OCI-M2 (cell line): ENCODE results near the gene INTS13.
"Not testable (repeated sequence)": the region's sequence is repeated elsewhere in the genome, so short reads cannot be mapped to it uniquely, and the experiment has no call there.

Experiments used
- DNase-seq: peaks from one replicate; lab custom pipeline; 2025; ENCODE audit not compliant: unreplicated experiment; lab: John Stamatoyannopoulos, UW

Gene INTS13

GRCh38 chr12:26937863-26938700 lies at the start of gene INTS13, which contains the start of gene FGFR1OP2:
INTS13 (minus strand) TSS chr12:26937981; CDS start chr12:26936803, 1,178 bp downstream.
FGFR1OP2 (plus strand) TSS chr12:26938470; CDS start chr12:26954159, 15,689 bp downstream.
- peak; percentile 41 for DNase-seq

GRCh38 chr12:26982866-26983265 lies 45.1 kb upstream of the INTS13 start:
- no peak for DNase-seq

GRCh38 chr12:26979733-26980132 lies 42.0 kb upstream of the INTS13 start:
- no peak for DNase-seq

GRCh38 chr12:26978801-26979200 lies 41.0 kb upstream of the INTS13 start:
- DNase-seq = no peak

GRCh38 chr12:26976687-26977086 lies 38.9 kb upstream of the INTS13 start:
- no peak for DNase-seq

- DNase-seq = no peak
Observed at GRCh38 chr12:26971963-26972362, 34.2 kb upstream of the INTS13 start.

GRCh38 chr12:26970136-26970535 lies 32.4 kb upstream of the INTS13 start:
- DNase-seq = no peak

GRCh38 chr12:26966842-26967241 lies 29.1 kb upstream of the INTS13 start:
- no peak for DNase-seq

GRCh38 chr12:26963413-26963812 lies 25.6 kb upstream of the INTS13 start:
- DNase-seq = no peak

- DNase-seq = no peak
Observed at GRCh38 chr12:26961803-26962202, 24.0 kb upstream of the INTS13 start.

GRCh38 chr12:26961391-26961790 lies 23.6 kb upstream of the INTS13 start:
- not testable (repeated sequence) for DNase-seq

GRCh38 chr12:26954027-26954426 lies 16.2 kb upstream of the INTS13 start:
- no peak for DNase-seq

- DNase-seq = no peak
Observed at GRCh38 chr12:26953447-26953846, 15.7 kb upstream of the INTS13 start.

GRCh38 chr12:26948309-26948708 lies 10.5 kb upstream of the INTS13 start:
- no peak for DNase-seq

GRCh38 chr12:26941215-26941594 lies 3.4 kb upstream of the INTS13 start:
- DNase-seq = no peak

GRCh38 chr12:26940516-26941214 lies 2.9 kb upstream of the INTS13 start:
- DNase-seq = no peak

- DNase-seq = no peak
Observed at GRCh38 chr12:26939953-26940352, 2.2 kb upstream of the INTS13 start.

- DNase-seq = no peak
Observed at GRCh38 chr12:26939192-26939832, 1.5 kb upstream of the INTS13 start.

GRCh38 chr12:26938701-26939062 lies 901 bp upstream of the INTS13 start:
- no peak for DNase-seq

- DNase-seq = no peak
Observed at GRCh38 chr12:26937443-26937862, 328 bp downstream of the INTS13 start.

GRCh38 chr12:26936559-26937442 lies 980 bp downstream of the INTS13 start:
- DNase-seq = no peak
